Measurements from ENCODE around the gene PHAX. TPM values are rescaled to one million over a fixed set of nuclear protein-coding genes. Genes with fewer than 3 reads are reported as not detected.

PHAX gene
- total and polyA plus RNA-seq, 10 of the 15 experiments (the other 5 are each of a cell fraction or from before 2014, with no cell fraction given), result 28.2 to 88.7 (median 60.3) TPM

DNA sequence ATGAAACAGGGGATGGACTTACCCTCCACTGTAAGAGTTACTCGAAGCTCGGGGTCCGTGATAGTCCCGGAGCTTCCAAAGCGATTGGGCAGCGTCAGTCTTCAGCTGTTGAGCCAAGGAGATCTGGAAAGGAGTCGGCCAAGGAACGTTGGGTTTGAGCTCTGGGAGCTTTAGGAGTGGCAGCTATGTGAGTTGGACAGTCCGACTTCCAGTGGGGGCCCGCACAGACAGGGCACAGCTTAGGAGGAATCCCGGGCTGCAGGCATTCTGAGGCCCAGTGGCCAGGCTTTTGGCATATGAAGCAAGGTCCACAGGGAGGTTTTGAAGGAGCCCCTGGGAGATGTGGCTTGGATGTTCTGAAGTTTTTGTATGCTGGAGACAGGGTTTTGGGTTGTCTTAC, 72.7 kb downstream of the PHAX start:
- CTCF ChIA-PET, result interaction anchor here (4.1 to 16.4 kb wide), 3 partner anchors 15 to 128 kb away, joined by 31 to 445 read pairs (median 108); partner anchors contain the start of gene LMNB1
- no peaks in the 10 kb centered on the region for H3K27me3 ChIP-seq (replicated peaks in 1 of 2; ENCODE audit: control insufficient read depth in 2 of 2, insufficient read depth in 2 of 2, low read length in 1 of 2)
- H3K27ac ChIP-seq (ENCODE audit: control insufficient read depth, insufficient read depth), result no peak overlapping the region
- 52% methylated on average over 11 of the region's 11 CpGs for WGBS (ENCODE audit: insufficient coverage, insufficient replicate concordance, low lambda C conversion rate, missing lambda C conversion rate)
- RAD21 ChIA-PET (ENCODE audit: unreplicated experiment), result interaction anchor here (0.7 to 9.0 kb wide), 4 partner anchors 14 to 125 kb away, joined by 3 to 306 read pairs (median 6); partner anchors contain the start of gene LMNB1
- H3K4me2 ChIP-seq (ENCODE audit: control insufficient read depth, insufficient read depth), result no peak overlapping the region
- H3K4me3 ChIP-seq, result no peak overlapping the region
- H4K20me1 ChIP-seq (ENCODE audit: control insufficient read depth, insufficient read depth), result no peaks in the 10 kb centered on the region
- ATAC-seq, result no peak
- in situ Hi-C loops (cut with MboI), result no loop called here
- H3K9me3 ChIP-seq (replicated peaks; ENCODE audit: control insufficient read depth, insufficient read depth, low read length), result peaks cover 6% of the 10 kb centered on the region
- no peaks in the 10 kb centered on the region for H3K36me3 ChIP-seq (ENCODE audit: control insufficient read depth in 2 of 2, insufficient read depth in 2 of 2, low read length in 1 of 2)
- BruUV-seq (replicated peaks), result no TSS peak
- H3K4me1 ChIP-seq (ENCODE audit: control insufficient read depth, insufficient read depth, low read length), result no peaks in the 10 kb centered on the region
- TF ChIP-seq BCL3 (IDR thresholded peaks at IDR 0.05; ENCODE audit: borderline replicate concordance, insufficient read depth, low read depth, low read length, poor library complexity, severe bottlenecking), result no peak
- no peak for TF ChIP-seq CBX3 (IDR thresholded peaks at IDR 0.05; ENCODE audit: borderline replicate concordance, low read depth)
- no peak for TF ChIP-seq PKNOX1 (IDR thresholded peaks at IDR 0.05)
- no peak for TF ChIP-seq NBN (IDR thresholded peaks at IDR 0.05)
- no peak for TF ChIP-seq PBX3 (IDR thresholded peaks at IDR 0.05; ENCODE audit: insufficient replicate concordance, low read depth, low read length)
- no peak for TF ChIP-seq NFYA (IDR thresholded peaks at IDR 0.05; ENCODE audit: borderline replicate concordance, low read depth, low read length)
- no peak for TF ChIP-seq NFIC (IDR thresholded peaks at IDR 0.05; ENCODE audit: low read depth, low read length)
- no peak for TF ChIP-seq ATF3 (IDR thresholded peaks at IDR 0.05; ENCODE audit: borderline replicate concordance, extremely low read depth, low read depth, low read length)
- no peak for TF ChIP-seq SRF (IDR thresholded peaks at IDR 0.05; ENCODE audit: low read depth in 2 of 2, low read length in 2 of 2)
- TF ChIP-seq EP300 (IDR thresholded peaks at IDR 0.05; ENCODE audit: borderline replicate concordance in 1 of 2, control insufficient read depth in 1 of 2, low read depth in 2 of 2, low read length in 2 of 2), result no peak
- no peak for TF ChIP-seq POLR2AphosphoS5 (IDR thresholded peaks at IDR 0.05; ENCODE audit: low read length)
- no peak for TF ChIP-seq KLF5 (IDR thresholded peaks at IDR 0.05; ENCODE audit: partially characterized antibody)
- no peak for TF ChIP-seq SMARCA5 (IDR thresholded peaks at IDR 0.05)
- no peak for TF ChIP-seq TCF3 (IDR thresholded peaks at IDR 0.05; ENCODE audit: borderline replicate concordance, insufficient read depth, low read depth, low read length)
- TF ChIP-seq ZBTB33 (IDR thresholded peaks at IDR 0.05), result no peak
- no peak for TF ChIP-seq SMC3 (IDR thresholded peaks at IDR 0.05; ENCODE audit: borderline replicate concordance, low read length)
- no peak for TF ChIP-seq BMI1 (IDR thresholded peaks at IDR 0.05; ENCODE audit: borderline replicate concordance)
- TF ChIP-seq TCF7 (IDR thresholded peaks at IDR 0.05; ENCODE audit: borderline replicate concordance), result no peak
- no peaks in the 10 kb centered on the region for H3K79me2 ChIP-seq (ENCODE audit: control insufficient read depth, insufficient read depth, low read length)
- H3K9ac ChIP-seq (ENCODE audit: control insufficient read depth, insufficient read depth, low read length), result no peak overlapping the region
- H2AFZ ChIP-seq (ENCODE audit: control insufficient read depth, low read depth, low read length), result no peak overlapping the region
- FAIRE-seq, result no peak
- POLR2A ChIA-PET, result interaction anchor here (0.6 to 0.7 kb wide), 3 partner anchors 10 to 319 kb away, joined by 3 to 5 read pairs (median 4); no protein-coding TSS in a partner anchor
- intact Hi-C loops (cut with micrococcal nuclease; ENCODE audit: unreplicated experiment), result no loop called here
- no peak for DNase-seq (ENCODE audit: low read depth, low spot score)
- SMC1A ChIA-PET (ENCODE audit: uncharacterized antibody, unreplicated experiment), result interaction anchor here (0.6 to 16.6 kb wide), 3 partner anchors 14 to 128 kb away, joined by 3 to 441 read pairs (median 6); partner anchors contain the start of gene LMNB1

Data from GM12878 (cell line).